GM12874 (cell line): ENCODE data around the gene ROBO1.

ENCODE experiments used
- TF ChIP-seq, protein P1 (sequence below): IDR thresholded peaks from 2 replicates; pipeline ENCODE4 v1.5.1; 2011; ENCODE audit warnings: low read depth, mild to moderate bottlenecking, control low read depth, low read length, moderate library complexity; ENCODE audit not compliant: insufficient read depth

Gene ROBO1

GRCh38 chr3:78737988-78738387 is 1029.8 kb downstream of the ROBO1 start:
- TF ChIP-seq, protein P1, sequence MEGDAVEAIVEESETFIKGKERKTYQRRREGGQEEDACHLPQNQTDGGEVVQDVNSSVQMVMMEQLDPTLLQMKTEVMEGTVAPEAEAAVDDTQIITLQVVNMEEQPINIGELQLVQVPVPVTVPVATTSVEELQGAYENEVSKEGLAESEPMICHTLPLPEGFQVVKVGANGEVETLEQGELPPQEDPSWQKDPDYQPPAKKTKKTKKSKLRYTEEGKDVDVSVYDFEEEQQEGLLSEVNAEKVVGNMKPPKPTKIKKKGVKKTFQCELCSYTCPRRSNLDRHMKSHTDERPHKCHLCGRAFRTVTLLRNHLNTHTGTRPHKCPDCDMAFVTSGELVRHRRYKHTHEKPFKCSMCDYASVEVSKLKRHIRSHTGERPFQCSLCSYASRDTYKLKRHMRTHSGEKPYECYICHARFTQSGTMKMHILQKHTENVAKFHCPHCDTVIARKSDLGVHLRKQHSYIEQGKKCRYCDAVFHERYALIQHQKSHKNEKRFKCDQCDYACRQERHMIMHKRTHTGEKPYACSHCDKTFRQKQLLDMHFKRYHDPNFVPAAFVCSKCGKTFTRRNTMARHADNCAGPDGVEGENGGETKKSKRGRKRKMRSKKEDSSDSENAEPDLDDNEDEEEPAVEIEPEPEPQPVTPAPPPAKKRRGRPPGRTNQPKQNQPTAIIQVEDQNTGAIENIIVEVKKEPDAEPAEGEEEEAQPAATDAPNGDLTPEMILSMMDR = no peak

DNA sequence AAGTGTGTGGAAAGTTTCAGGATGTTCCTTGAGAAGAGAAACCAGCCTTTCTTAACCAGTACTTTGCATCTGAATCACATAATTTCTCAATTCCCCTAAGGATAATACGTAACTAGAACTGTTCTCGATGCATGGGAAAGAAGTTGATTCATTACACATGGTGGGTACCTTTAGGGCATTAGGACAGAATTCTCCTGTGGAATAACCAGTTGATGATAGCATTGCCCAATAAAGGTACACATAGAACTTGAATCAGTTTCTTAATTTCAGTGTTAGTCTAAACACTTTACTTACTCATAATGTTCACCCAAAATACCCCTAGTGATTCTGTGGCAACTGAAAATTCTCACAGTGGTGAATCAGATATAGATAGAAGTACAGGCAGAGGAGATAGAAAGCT is 1030.9 kb downstream of the ROBO1 start:
- TF ChIP-seq, protein P1 = no peak

DNA sequence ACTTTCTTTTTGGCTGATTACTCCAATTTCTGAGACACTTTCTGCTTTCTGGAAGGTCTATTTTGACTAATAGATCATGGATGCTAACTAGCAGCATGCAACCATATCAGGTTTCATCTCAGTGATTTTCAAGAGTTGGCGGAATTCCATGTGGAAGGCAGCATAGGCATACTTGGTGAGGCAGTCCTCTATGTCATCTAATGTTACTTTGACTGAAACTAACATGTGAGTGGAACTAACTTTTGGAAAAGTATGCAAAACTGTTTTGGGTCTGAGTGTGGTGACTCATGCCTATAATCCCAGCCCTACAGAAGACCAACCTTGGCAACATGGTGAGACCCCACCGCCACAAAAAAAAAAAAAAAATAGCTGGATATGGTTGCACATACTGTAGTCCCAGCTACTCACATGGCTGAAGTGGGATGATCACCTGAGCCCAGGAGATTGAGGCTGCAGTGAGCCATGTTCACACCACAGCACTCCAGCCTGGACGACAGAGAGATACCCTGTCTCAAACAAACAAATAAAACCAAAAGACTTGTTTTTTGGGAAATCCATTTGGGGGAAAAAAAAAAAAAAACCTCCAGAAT is 1033.7 kb downstream of the ROBO1 start:
- TF ChIP-seq, protein P1 = no peak

GRCh38 chr3:78732893-78733292 is 1034.9 kb downstream of the ROBO1 start:
- TF ChIP-seq, protein P1 = no peak

- TF ChIP-seq, protein P1 = no peak
Measured at GRCh38 chr3:78732471-78732870, 1035.3 kb downstream of the ROBO1 start.

- TF ChIP-seq, protein P1 = no peak
Measured at GRCh38 chr3:78729946-78730345, 1037.9 kb downstream of the ROBO1 start.

GRCh38 chr3:78728406-78729145 is 1039.2 kb downstream of the ROBO1 start:
- TF ChIP-seq, protein P1 = no peak
